CD1c-positive myeloid dendritic cell (primary cell): ENCODE results near the gene BRIP1.

Source experiments
- DNase-seq: peaks from one replicate; pipeline ENCODE4 v3.0.0-alpha.2; 2016; ENCODE audit errors: extremely low spot score

BRIP1 gene

GRCh38 chr17:61663310-61663709 is 200.0 kb downstream of the BRIP1 start:
- no peak for DNase-seq

GRCh38 chr17:61662741-61663140 is 200.6 kb downstream of the BRIP1 start:
- no peak for DNase-seq

DNA sequence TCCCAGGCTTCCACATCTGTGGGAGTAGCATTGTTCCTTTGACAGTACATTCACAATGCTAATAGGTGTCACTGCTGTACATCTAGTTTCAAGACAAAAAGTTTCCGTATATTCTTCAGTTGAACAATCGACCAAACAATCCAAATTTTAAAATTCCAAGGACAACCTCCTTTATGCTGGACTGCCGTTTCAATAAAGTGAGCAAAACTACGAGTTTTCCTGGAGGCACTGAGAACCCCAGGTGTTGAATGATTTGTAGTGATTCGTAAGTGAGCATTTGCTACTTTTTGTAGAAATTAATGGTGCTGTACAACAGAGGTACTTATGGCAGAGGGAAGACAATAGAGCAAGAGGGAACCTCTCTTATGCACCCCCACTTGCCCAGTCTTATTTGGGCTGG is 201.1 kb downstream of the BRIP1 start:
- no peak for DNase-seq

DNA sequence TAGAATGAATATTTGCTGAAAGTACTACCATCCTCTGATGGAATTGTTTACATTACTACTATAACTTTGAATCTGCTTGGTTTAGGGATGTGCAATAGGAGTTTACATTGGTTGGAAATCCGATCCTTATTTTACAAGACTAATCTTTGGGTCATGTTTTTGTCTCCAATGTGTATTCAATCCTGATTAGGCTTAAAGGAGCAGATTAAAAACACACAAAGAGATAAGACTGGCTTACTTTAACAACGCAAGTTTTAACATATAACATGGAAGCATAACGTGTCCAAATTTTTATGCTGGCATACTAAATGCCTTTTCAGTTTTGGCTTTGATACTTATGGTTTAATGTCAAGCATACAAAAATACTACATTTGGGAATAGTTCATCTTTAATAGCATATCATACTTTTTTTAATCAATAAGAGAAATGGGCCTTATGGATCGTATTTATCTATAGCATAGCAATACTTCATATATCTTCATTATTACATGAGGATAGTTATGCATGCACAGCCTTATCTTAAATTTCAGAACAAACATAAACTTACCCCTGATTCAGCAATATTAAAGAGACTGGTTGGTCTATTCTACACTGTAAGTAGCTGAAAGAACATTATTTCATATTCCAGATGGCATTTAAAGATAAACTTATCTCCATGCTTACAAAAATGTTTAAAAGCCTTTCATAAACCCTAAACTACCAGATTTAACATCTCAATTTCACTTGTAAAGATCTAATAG is 202.4 kb downstream of the BRIP1 start:
- DNase-seq: no peak

- no peak for DNase-seq
Observed at GRCh38 chr17:61659437-61659836, 203.9 kb downstream of the BRIP1 start.

GRCh38 chr17:61658183-61658582 is 205.1 kb downstream of the BRIP1 start:
- DNase-seq: no peak

DNA sequence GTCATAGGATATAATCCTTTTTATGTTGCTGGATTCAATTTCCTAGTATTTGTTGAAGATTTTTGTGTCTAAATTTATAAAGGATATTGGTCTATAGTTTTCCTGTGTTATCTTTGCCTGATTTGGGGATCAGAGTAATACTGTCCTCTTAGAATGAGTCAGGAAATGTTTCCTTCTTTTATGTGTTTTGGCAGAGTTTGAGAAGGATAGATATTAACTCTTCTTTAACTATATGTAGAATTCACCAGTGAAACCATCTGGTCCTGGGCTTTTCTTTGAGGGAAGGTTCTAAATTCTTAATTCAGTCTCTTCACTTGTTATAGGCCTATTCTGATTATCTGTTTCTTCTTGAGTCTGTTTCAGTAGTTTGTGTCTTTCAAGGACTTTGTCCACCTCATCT is 206.0 kb downstream of the BRIP1 start:
- DNase-seq: no peak

- no peak for DNase-seq
Observed at GRCh38 chr17:61656721-61657217, 206.6 kb downstream of the BRIP1 start.

- DNase-seq: no peak
Observed at GRCh38 chr17:61650749-61651148, 212.6 kb downstream of the BRIP1 start.

GRCh38 chr17:61648587-61648986 is 214.7 kb downstream of the BRIP1 start:
- DNase-seq: no peak

- no peak for DNase-seq
Observed at GRCh38 chr17:61647047-61647446, 216.3 kb downstream of the BRIP1 start.

DNA sequence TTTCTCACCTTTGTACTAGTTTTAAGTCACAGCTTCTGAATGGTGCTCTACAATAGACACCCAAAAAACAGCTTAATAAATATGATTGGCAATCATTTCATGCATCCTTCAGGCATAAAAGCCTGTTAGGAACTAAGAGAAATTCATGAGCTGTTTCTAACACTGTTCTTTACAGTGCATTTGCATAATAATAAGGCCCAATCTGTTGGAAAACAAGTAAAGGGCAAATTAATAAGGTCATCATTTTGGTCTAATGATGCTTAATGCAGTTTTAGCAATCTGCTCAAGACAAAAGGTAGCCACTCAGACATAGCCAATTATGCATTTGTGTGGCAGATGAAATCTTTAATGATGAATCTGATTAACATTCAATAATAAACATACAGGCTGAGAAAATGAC is 216.8 kb downstream of the BRIP1 start:
- no peak for DNase-seq

- DNase-seq: no peak
Observed at GRCh38 chr17:61645920-61646319, 217.4 kb downstream of the BRIP1 start.

DNA sequence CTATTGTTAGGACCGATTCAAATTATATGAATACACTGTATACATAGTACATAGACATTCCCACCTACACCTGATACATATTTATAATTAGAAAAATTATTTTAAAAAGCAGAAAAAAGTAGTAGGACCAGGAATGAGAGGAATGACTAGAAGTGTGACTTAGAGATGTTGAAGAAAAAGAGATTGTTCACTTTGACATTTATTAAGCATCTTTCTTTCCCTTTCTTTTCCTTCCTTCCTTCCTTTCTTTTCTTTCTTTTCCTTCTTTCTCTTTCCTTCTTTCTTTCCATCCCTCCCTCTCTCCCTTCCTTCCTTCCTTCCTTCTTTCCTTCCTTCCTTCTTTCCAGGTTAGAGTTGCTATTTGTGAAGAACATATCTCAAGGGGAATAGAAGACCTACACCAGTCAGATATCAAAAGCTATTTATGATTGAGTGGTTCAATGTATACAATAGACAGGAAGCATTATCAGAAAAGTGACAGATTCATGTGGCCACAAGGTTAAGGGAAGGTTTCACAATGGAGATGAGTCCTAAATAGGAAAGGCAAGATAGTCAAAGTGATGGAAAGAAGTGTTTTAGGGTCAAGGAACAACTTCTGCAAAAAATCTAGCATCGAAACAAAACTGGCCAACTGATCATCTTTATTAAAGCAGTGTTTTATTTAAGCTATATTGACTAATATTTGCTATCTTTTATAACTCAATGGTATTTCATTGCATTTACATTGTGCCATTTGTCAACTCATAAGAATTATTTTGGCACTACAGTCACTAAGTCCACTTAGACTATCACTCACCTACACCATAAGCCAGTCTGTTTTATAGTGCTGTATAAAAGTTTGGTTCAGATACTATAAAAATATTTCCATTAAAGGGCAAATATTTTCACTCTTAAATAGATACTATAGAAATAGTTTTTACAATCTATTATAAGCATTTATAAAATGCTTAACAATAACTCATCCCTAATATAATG is 218.2 kb downstream of the BRIP1 start:
- no peak for DNase-seq

DNA sequence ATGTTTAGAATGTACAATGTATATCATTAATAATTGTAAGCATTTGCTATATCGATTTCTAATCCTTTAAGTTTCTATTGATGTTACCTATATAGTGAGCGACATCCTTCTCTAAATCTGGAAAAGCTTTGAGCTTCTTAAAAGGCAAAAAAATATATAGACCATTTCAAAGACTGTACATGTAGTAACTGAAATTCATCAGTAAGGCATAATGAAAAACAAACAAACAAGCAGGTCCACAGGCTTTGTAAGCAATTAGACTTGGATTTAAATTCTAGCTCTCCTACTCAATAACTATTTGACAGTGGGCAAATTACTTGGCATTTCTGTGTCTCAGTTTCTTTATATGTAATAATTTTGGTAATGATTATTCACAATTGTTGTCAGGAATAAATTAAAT is 220.6 kb downstream of the BRIP1 start:
- DNase-seq: no peak

DNA sequence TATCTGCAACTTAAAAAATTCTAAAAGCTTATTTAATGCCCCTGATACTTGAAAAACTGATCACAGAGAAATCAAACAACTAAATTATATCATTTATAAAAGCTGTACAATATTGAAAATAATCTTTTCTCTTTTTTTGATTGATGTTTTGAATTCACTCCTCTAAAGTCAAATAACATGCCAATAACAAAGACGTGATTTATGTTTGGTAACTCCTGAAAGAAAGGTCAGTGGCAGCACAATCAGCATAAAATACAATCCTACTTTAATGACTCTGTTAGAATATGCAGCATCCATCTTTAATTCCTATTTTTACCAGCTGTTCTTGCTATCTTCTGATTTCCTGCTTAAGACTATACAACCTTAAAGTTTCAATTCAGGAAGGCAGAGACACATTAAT is 221.6 kb downstream of the BRIP1 start:
- no peak for DNase-seq

DNA sequence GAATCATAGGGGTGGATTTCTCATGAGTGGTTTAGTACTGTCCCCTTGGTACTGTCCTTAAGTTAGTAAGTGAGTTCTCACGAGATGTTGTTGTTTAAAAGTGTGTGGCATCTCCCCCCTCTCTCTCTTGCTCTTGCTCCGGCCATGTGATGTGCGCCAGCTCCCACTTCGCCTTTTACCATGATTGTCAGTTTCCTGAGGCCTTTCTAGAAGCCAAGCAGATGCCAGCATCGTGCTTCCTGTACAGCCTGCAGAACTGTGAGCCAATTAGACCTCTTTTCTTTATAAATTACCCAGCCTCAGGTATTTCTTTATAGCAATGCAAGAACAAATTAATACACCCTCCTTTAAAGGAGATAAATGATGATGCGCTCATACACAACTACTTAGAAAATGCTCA is 222.2 kb downstream of the BRIP1 start:
- DNase-seq: no peak

DNA sequence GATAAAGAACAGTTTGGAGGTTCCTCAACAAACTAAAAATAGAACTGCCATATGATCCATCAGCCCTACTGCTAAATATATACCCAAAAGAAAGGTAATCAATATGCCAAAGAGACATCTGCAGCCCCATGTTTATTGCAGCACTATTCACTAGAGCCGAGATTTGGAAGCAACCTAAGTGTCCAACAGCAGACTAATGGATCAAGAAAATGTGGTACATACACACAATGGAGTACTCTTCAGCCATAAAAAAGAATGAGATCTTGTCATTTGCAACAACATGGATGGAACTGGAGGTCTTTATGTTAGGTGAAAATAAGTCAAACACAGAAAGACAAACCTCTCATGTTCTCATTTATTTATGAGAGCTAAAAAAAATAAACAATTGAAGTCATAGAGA is 223.5 kb downstream of the BRIP1 start:
- no peak for DNase-seq

DNA sequence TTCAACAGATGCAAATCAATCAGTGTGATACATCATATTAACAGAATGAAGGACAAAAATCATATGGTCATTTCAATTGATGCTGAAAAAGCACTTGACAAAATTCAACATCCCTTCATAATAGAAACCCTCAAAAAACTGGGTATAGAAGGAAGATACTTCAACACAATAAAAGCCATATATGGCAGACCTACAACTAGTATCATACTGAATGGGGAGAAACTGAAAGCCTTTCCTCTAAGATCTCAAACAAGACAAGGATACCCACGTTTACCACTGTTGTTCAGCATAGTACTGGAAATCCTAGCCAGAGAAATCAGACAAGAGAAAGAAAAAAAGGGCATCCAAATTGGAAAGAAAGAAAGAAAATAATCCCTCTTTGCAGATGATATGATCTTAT is 225.2 kb downstream of the BRIP1 start:
- DNase-seq: no peak

- DNase-seq: peak; percentile 67
Observed at GRCh38 chr17:61635913-61636432, 227.4 kb downstream of the BRIP1 start.

- DNase-seq: no peak
Observed at GRCh38 chr17:61634942-61635538, 228.3 kb downstream of the BRIP1 start.

- no peak for DNase-seq
Observed at GRCh38 chr17:61634011-61634539, 229.3 kb downstream of the BRIP1 start.
